MM.1S (cell line): ENCODE measurements around the gene TENT4B.

Experiments
- DNase-seq: peaks from one replicate; pipeline ENCODE4 v3.0.0-alpha.2; 2015
- H2AFZ ChIP-seq: fragments of 300-600 bp; sonication (generic); 2 replicates; pipeline ENCODE4 v1.6.0; 2016; ENCODE audit warnings: antibody characterized with exemption, low read length
- H3F3A ChIP-seq: fragments of 300-600 bp; sonication (generic); 2 replicates; pipeline ENCODE4 v1.6.1; 2016; ENCODE audit warnings: mild to moderate bottlenecking, antibody characterized with exemption, low read length, moderate library complexity, mixed read lengths; ENCODE audit not compliant: insufficient read depth
- H3K27ac ChIP-seq: fragments of 300-600 bp; sonication (generic); 2 replicates; pipeline ENCODE4 v1.5.1; 2016; ENCODE audit warnings: mild to moderate bottlenecking, low read length
- H3K27me3 ChIP-seq: fragments of 300-600 bp; sonication (generic); replicated peaks from 2 replicates; pipeline ENCODE4 v1.6.0; 2016; ENCODE audit warnings: low read length; ENCODE audit not compliant: insufficient read depth
- H3K36me3 ChIP-seq: fragments of 300-600 bp; sonication (generic); replicated peaks from 2 replicates; pipeline ENCODE4 v1.6.1; 2016; ENCODE audit warnings: mild to moderate bottlenecking, low read length, mixed read lengths; ENCODE audit not compliant: insufficient read depth
- H3K4me1 ChIP-seq: fragments of 300-600 bp; sonication (generic); 2 replicates; pipeline ENCODE4 v1.6.1; 2016; ENCODE audit warnings: low read length, mixed read lengths
- H3K4me2 ChIP-seq: fragments of 300-600 bp; sonication (generic); 2 replicates; pipeline ENCODE4 v1.6.0; 2016; ENCODE audit warnings: low read depth, low read length
- H3K4me3 ChIP-seq: fragments of 300-600 bp; sonication (generic); 2 replicates; pipeline ENCODE4 v1.5.1; 2016; ENCODE audit warnings: low read length, mixed read lengths
- H3K79me2 ChIP-seq: fragments of 300-600 bp; sonication (generic); 2 replicates; pipeline ENCODE4 v1.6.1; 2016; ENCODE audit warnings: mixed run types, low read length, mixed read lengths
- H3K9ac ChIP-seq: fragments of 300-600 bp; sonication (generic); 2 replicates; pipeline ENCODE4 v1.6.1; 2016; ENCODE audit warnings: low read length, mixed read lengths
- H3K9me2 ChIP-seq: fragments of 300-600 bp; sonication (generic); replicated peaks from 2 replicates; pipeline ENCODE4 v1.6.1; 2016; ENCODE audit warnings: mild to moderate bottlenecking, low read length, mixed read lengths; ENCODE audit not compliant: insufficient read depth
- H3K9me3 ChIP-seq: fragments of 300-600 bp; sonication (generic); replicated peaks from 2 replicates; pipeline ENCODE4 v1.6.1; 2016; ENCODE audit warnings: mild to moderate bottlenecking, low read length, mixed read lengths; ENCODE audit not compliant: insufficient read depth
- H4K20me1 ChIP-seq: fragments of 300-600 bp; sonication (generic); 2 replicates; pipeline ENCODE4 v1.6.1; 2016; ENCODE audit warnings: mild to moderate bottlenecking, low read length, moderate library complexity, mixed read lengths; ENCODE audit not compliant: insufficient read depth
- EZH2 ChIP-seq: fragments of 300-600 bp; sonication (generic); optimal IDR thresholded peaks from 2 replicates; pipeline ENCODE3; 2017; ENCODE audit warnings: low read depth, mild to moderate bottlenecking, antibody characterized with exemption, low read length, mixed read lengths
- EZH2phosphoT487 ChIP-seq: fragments of 300-600 bp; sonication (generic); IDR thresholded peaks from 2 replicates; pipeline ENCODE4 v1.6.1; 2018; ENCODE audit warnings: antibody characterized with exemption, low read length
- TF ChIP-seq, protein P1 (sequence below): fragments of 300-600 bp; sonication (generic); IDR thresholded peaks from 2 replicates; pipeline ENCODE4 v1.5.1; 2016; ENCODE audit warnings: antibody characterized with exemption, low read length, mixed read lengths

The TENT4B gene

GRCh38 chr16:50275098-50275415 lies 122.0 kb downstream of the TENT4B start:
- no peaks in the 10 kb centered on the region for H3K36me3 ChIP-seq
- H3K4me2 ChIP-seq: peak overlapping the region; percentile 100
- peaks cover 62% of the 10 kb centered on the region for H3K79me2 ChIP-seq
- no peaks in the 10 kb centered on the region for H3K9me2 ChIP-seq
- H3K27me3 ChIP-seq: no peaks in the 10 kb centered on the region
- DNase-seq: peak; percentile 46
- H4K20me1 ChIP-seq: no peaks in the 10 kb centered on the region
- peaks cover 36% of the 10 kb centered on the region for H3K4me1 ChIP-seq
- H3K9me3 ChIP-seq: no peaks in the 10 kb centered on the region
- H2AFZ ChIP-seq: peak overlapping the region; percentile 80; the same call in 1 of the 2 replicates
- TF ChIP-seq, protein P1, sequence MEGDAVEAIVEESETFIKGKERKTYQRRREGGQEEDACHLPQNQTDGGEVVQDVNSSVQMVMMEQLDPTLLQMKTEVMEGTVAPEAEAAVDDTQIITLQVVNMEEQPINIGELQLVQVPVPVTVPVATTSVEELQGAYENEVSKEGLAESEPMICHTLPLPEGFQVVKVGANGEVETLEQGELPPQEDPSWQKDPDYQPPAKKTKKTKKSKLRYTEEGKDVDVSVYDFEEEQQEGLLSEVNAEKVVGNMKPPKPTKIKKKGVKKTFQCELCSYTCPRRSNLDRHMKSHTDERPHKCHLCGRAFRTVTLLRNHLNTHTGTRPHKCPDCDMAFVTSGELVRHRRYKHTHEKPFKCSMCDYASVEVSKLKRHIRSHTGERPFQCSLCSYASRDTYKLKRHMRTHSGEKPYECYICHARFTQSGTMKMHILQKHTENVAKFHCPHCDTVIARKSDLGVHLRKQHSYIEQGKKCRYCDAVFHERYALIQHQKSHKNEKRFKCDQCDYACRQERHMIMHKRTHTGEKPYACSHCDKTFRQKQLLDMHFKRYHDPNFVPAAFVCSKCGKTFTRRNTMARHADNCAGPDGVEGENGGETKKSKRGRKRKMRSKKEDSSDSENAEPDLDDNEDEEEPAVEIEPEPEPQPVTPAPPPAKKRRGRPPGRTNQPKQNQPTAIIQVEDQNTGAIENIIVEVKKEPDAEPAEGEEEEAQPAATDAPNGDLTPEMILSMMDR: peak; percentile 43
- no peak for TF ChIP-seq EZH2
- peak overlapping the region; percentile 97 for H3K4me3 ChIP-seq
- peak overlapping the region; percentile 87 for H3K27ac ChIP-seq
- H3K9ac ChIP-seq: peak overlapping the region; percentile 97
- H3F3A ChIP-seq: peaks cover 20% of the 10 kb centered on the region

DNA sequence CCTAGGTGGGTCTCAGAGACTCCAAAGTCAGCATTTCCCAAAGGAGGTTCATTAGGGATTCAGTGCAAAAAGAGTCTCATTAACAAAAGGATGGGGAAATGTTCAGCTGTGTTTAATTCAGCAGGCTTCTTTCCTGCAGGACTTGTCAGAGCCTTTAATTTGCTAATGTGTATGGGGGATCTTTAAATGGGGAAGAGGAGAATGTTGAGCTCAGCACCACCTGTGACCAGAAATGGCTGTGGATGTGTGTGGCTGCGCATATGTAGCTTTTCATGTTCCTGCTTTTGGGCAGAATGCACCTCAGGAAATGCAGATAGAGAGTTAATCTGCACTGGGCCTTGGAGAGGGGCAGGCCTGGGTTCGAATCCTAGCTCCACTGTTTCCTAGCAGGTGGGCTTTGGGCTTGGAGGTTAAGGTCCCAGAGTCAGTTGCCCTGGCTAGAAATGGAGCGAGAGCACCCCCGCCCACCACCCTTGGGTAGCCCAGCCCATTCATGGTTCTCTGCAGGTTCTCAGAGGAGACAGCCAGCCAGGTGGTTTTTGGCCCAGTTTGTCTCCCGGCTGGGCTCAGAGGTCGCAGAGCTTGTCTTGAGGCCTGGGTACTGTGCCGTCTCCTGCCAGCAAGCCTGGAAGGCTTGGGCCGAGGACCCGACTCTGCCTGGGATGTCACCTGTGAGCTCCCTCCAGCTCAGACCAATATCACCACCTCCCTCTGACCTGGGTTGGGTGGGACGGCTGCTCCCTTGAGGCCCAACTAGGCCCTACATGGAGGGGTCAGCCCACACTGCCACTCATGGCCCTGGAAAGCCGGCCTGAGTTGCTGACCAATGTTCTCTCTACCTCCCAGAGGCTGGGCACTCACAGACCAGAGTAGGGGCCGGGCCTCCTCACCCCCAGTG lies 122.6 kb downstream of the TENT4B start:
- H3F3A ChIP-seq: peaks cover 20% of the 10 kb centered on the region
- peak overlapping the region; percentile 97 for H3K9ac ChIP-seq
- no peak overlapping the region for H2AFZ ChIP-seq
- DNase-seq: peak; percentile 24
- peak overlapping the region; percentile 97 for H3K4me3 ChIP-seq
- H3K36me3 ChIP-seq: no peaks in the 10 kb centered on the region
- TF ChIP-seq EZH2 (no peak), EZH2phosphoT487 (no peak)
- TF ChIP-seq, protein P1: no peak
- no peaks in the 10 kb centered on the region for H3K27me3 ChIP-seq
- peaks cover 39% of the 10 kb centered on the region for H3K4me1 ChIP-seq
- no peaks in the 10 kb centered on the region for H4K20me1 ChIP-seq
- peak overlapping the region; percentile 87 for H3K27ac ChIP-seq
- no peaks in the 10 kb centered on the region for H3K9me3 ChIP-seq
- peaks cover 69% of the 10 kb centered on the region for H3K79me2 ChIP-seq
- H3K4me2 ChIP-seq: peak overlapping the region; percentile 100
- no peaks in the 10 kb centered on the region for H3K9me2 ChIP-seq

GRCh38 chr16:50276326-50276640 lies 123.2 kb downstream of the TENT4B start:
- no peaks in the 10 kb centered on the region for H3K9me3 ChIP-seq
- H3K9ac ChIP-seq: no peak overlapping the region; the same call in 1 of the 2 replicates
- H3K27ac ChIP-seq: no peak overlapping the region; the same call in 1 of the 2 replicates
- no peak for DNase-seq
- H2AFZ ChIP-seq: no peak overlapping the region
- H3K4me2 ChIP-seq: peak overlapping the region; percentile 100; the same call in 1 of the 2 replicates
- no peaks in the 10 kb centered on the region for H4K20me1 ChIP-seq
- peaks cover 45% of the 10 kb centered on the region for H3K4me1 ChIP-seq
- no peaks in the 10 kb centered on the region for H3K9me2 ChIP-seq
- TF ChIP-seq EZH2phosphoT487: no peak
- TF ChIP-seq, protein P1: no peak
- TF ChIP-seq EZH2: no peak
- peaks cover 23% of the 10 kb centered on the region for H3F3A ChIP-seq
- H3K36me3 ChIP-seq: no peaks in the 10 kb centered on the region
- H3K79me2 ChIP-seq: peaks cover 75% of the 10 kb centered on the region
- H3K27me3 ChIP-seq: no peaks in the 10 kb centered on the region
- no peak overlapping the region; the same call in 1 of the 2 replicates for H3K4me3 ChIP-seq
